ENCODE results near the gene LIM2.

GRCh38 chr19:51375504-51376221, 12.1 kb downstream of the LIM2 start:
- TF ChIP-seq EZH2phosphoT487 (IDR thresholded peaks at IDR 0.05; ENCODE audit: low read length) (no peak), EZH2 (optimal IDR thresholded peaks at IDR 0.05; ENCODE audit: low read depth, low read length) (no peak)

Data from MM.1S (cell line).